Mesenchymal stem cell (in vitro differentiated cells and primary cell): Measurements from ENCODE around the gene TUBG1.
"Not testable (repeated sequence)": the region's sequence is repeated elsewhere in the genome, so short reads cannot be mapped to it uniquely, and the experiment has no call there.

ENCODE experiments used
- DNase-seq: peaks from one replicate; pipeline ENCODE4 v3.0.0-alpha.2; 2013
- H2AFZ ChIP-seq: one replicate; pipeline ENCODE4 v1.6.1; 2013; ENCODE audit warnings: low read depth, mild to moderate bottlenecking, control low read depth, inconsistent platforms, low read length, moderate library complexity
- H2AK5ac ChIP-seq: 2 replicates; pipeline ENCODE4 v1.6.1; 2013; ENCODE audit warnings: low read length, moderate library complexity, mild to moderate bottlenecking, inconsistent platforms; ENCODE audit not compliant: severe bottlenecking
- H2BK120ac ChIP-seq: one replicate; pipeline ENCODE4 v1.6.1; 2013; ENCODE audit warnings: low read depth, mild to moderate bottlenecking, inconsistent platforms, low read length, moderate library complexity
- H2BK12ac ChIP-seq, 2 experiments: one replicate each; pipeline ENCODE4 v1.6.1; 2013; ENCODE audit warnings: inconsistent platforms in 2 of 2, low read length in 2 of 2, mild to moderate bottlenecking in 2 of 2, moderate library complexity in 2 of 2, control low read depth in 1 of 2
- H2BK15ac ChIP-seq: one replicate; pipeline ENCODE4 v1.6.1; 2013; ENCODE audit warnings: mild to moderate bottlenecking, low read depth, inconsistent platforms; ENCODE audit not compliant: poor library complexity, severe bottlenecking
- H2BK5ac ChIP-seq: 2 replicates; pipeline ENCODE4 v1.6.1; 2013; ENCODE audit warnings: low read depth, mild to moderate bottlenecking, low read length, control low read depth, inconsistent platforms; ENCODE audit not compliant: poor library complexity, severe bottlenecking
- H3K14ac ChIP-seq, 2 experiments: one replicate each; pipeline ENCODE4 v1.6.1; 2013; ENCODE audit warnings: inconsistent platforms in 2 of 2, low read length in 2 of 2, control low read depth in 1 of 2, mild to moderate bottlenecking in 1 of 2, moderate library complexity in 1 of 2
- H3K18ac ChIP-seq, 2 experiments: one replicate each; pipeline ENCODE4 v1.6.1; 2013; ENCODE audit warnings: inconsistent platforms in 2 of 2, low read length in 2 of 2, control low read depth in 1 of 2, low read depth in 1 of 2, mild to moderate bottlenecking in 1 of 2
- H3K23ac ChIP-seq, 2 experiments: one replicate each; pipeline ENCODE4 v1.6.1; 2013; ENCODE audit warnings: inconsistent platforms in 2 of 2, low read length in 2 of 2, mild to moderate bottlenecking in 2 of 2, moderate library complexity in 2 of 2, control low read depth in 1 of 2
- H3K27ac ChIP-seq: 2 replicates; pipeline ENCODE4 v1.5.1; 2013; ENCODE audit warnings: mild to moderate bottlenecking, moderate library complexity, low read length, control low read depth, inconsistent platforms; ENCODE audit not compliant: poor library complexity, severe bottlenecking
- H3K27me3 ChIP-seq, 2 experiments: 2 replicates each; pipeline versions ENCODE4 v1.6.1 to v1.7.0; 2013; ENCODE audit warnings: low read length in 2 of 2, mild to moderate bottlenecking in 2 of 2, moderate library complexity in 2 of 2, control low read depth in 1 of 2, inconsistent platforms in 1 of 2; ENCODE audit not compliant: control insufficient read depth in 1 of 2, insufficient read depth in 1 of 2
- H3K36me3 ChIP-seq, 2 experiments: 2 replicates each; pipeline versions ENCODE4 v1.6.1 to v1.7.0; 2013; ENCODE audit warnings: low read length in 2 of 2, control low read depth in 1 of 2, inconsistent platforms in 1 of 2, low read depth in 1 of 2, mild to moderate bottlenecking in 1 of 2; ENCODE audit not compliant: insufficient read depth in 2 of 2, control insufficient read depth in 1 of 2
- H3K4ac ChIP-seq, 2 experiments: one replicate each; pipeline ENCODE4 v1.6.1; 2013; ENCODE audit warnings: inconsistent platforms in 2 of 2, low read length in 2 of 2, mild to moderate bottlenecking in 2 of 2, moderate library complexity in 2 of 2, control low read depth in 1 of 2, low read depth in 1 of 2
- H3K4me1 ChIP-seq: 2 replicates; pipeline ENCODE4 v1.6.1; 2013; ENCODE audit warnings: low read depth, low read length, control low read depth; ENCODE audit not compliant: control insufficient read depth, insufficient read depth
- H3K4me2 ChIP-seq: 2 replicates; pipeline ENCODE4 v1.6.1; 2013; ENCODE audit warnings: low read length, mild to moderate bottlenecking, inconsistent platforms; ENCODE audit not compliant: poor library complexity, severe bottlenecking
- H3K4me3 ChIP-seq, 2 experiments: 2 replicates each; pipeline versions ENCODE4 v1.5.1 to v1.7.0; 2013; ENCODE audit warnings: low read length in 2 of 2, mild to moderate bottlenecking in 2 of 2, control low read depth in 1 of 2, low read depth in 1 of 2; ENCODE audit not compliant: insufficient read depth in 1 of 2
- H3K79me1 ChIP-seq: replicated peaks from 2 replicates; pipeline ENCODE4 v1.6.1; 2013; ENCODE audit warnings: mild to moderate bottlenecking, control low read depth, low read length, inconsistent platforms; ENCODE audit not compliant: poor library complexity, severe bottlenecking
- H3K9ac ChIP-seq: 2 replicates; pipeline ENCODE4 v1.7.0; 2013; ENCODE audit warnings: mild to moderate bottlenecking, low read length, moderate library complexity
- H3K9me3 ChIP-seq: 2 replicates; pipeline ENCODE4 v1.7.0; 2013; ENCODE audit warnings: mild to moderate bottlenecking, low read length; ENCODE audit not compliant: control insufficient read depth
- H4K8ac ChIP-seq: one replicate; pipeline ENCODE4 v1.6.1; 2013; ENCODE audit warnings: inconsistent platforms, mild to moderate bottlenecking, low read length, moderate library complexity
- H4K91ac ChIP-seq: one replicate; pipeline ENCODE4 v1.6.1; 2013; ENCODE audit warnings: mild to moderate bottlenecking, low read length, inconsistent platforms
- WGBS: methylation state at CpG from one replicate; pipeline ENCODE4 v1.1.7; 2013; ENCODE audit warnings: mixed read lengths; 5-methylcytosine and 5-hydroxymethylcytosine counted together

Gene TUBG1

DNA sequence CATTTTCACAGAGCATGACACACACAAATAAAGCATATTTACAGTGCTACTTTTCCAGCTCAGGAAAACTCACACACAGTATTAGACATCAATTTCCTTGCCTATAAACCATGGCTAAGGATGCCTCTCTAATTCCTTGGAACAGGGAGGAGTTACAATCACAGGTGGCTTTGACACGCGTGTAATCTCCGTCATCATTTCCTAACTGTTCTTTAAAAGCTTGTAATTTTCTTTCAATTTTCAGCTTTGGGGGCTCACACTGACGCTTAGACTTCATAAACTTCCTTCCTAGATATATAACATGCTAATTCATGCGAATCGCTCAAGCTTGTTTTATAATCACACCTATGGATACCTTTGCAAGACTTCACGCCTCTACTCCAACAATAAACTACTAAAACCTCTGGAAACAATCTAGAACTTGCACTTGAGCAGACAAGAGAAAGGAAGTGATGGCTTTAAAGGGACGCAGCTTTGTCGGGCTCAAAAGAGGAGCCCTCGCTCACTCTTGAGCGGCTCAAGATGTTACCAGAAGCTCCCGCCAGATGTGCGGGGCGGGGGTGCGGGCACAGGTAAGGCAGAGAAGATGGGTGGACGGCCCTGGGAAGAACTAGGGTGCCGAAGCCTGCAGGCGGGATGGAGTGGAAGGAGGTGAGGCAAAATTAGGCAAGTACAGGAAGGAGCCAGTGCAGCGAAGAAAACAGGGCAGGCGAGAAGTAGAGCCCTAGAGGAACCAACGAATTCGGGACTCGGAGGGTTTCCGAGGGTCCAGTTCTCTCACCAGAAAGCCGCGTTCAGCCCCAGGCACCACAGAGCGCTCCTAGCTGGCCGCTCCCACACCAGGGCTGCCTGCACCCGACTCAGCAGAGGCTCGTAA lies 940 bp upstream of the TUBG1 start:
- WGBS, result 2% methylated on average over 30 of the region's 30 CpGs
- Histone ChIP-seq H3K27ac (peak overlapping the region; percentile 58), H3K4ac (peak overlapping the region in 1 of 2 experiments; percentile 86), H2BK12ac (peak overlapping the region in 1 of 2 experiments; percentile 66), H3K4me2 (peak overlapping the region; percentile 56), H2AK5ac (no peak overlapping the region), H4K8ac (peak overlapping the region; percentile 16), H2BK15ac (peak overlapping the region; percentile 95), H3K27me3 (no peaks in the 10 kb centered on the region), H3K4me3 (peak overlapping the region; percentile 73 to 96), H2BK120ac (peak overlapping the region; percentile 96), H3K23ac (peak overlapping the region in 1 of 2 experiments; percentile 87), H2BK5ac (peak overlapping the region; percentile 69), H3K14ac (peak overlapping the region in 1 of 2 experiments; percentile 95), H3K9ac (peak overlapping the region; percentile 94), H3K9me3 (no peaks in the 10 kb centered on the region), H3K4me1 (peaks cover 14% of the 10 kb centered on the region), H3K18ac (peak overlapping the region; percentile 68 to 85), H2AFZ (peak overlapping the region; percentile 81), H3K36me3 (peaks cover 16 to 19% of the 10 kb centered on the region in 2 experiments), H3K79me1 (peaks cover 15% of the 10 kb centered on the region), H4K91ac (peak overlapping the region; percentile 52)
- DNase-seq, result peak; percentile 31

GRCh38 chr17:42609814-42610801 lies 625 bp downstream of the TUBG1 start:
- peak overlapping the region; percentile 88 for H3K9ac ChIP-seq
- H3K36me3 ChIP-seq, result peaks cover 32 to 34% of the 10 kb centered on the region in 2 experiments
- peaks cover 12% of the 10 kb centered on the region for H3K4me1 ChIP-seq
- peak overlapping the region; percentile 92 for H3K4me2 ChIP-seq
- peak overlapping the region; percentile 92 for H2BK15ac ChIP-seq
- H3K27ac ChIP-seq, result peak overlapping the region; percentile 92
- 23% methylated on average over 20 of the region's 42 CpGs for WGBS
- peaks cover 19% of the 10 kb centered on the region for H3K79me1 ChIP-seq
- DNase-seq, H2AK5ac ChIP-seq, H3K9me3 ChIP-seq, H4K91ac ChIP-seq, H2BK120ac ChIP-seq, H3K27me3 ChIP-seq: not testable (repeated sequence)
- peak overlapping the region; percentile 65 to 93 for H3K4me3 ChIP-seq
- peak overlapping the region in 1 of 2 experiments; percentile 84 for H3K4ac ChIP-seq
- peak overlapping the region in 1 of 2 experiments; percentile 89 for H3K14ac ChIP-seq
- H2AFZ ChIP-seq, result peak overlapping the region; percentile 47
- H2BK12ac ChIP-seq, result peak overlapping the region in 1 of 2 experiments; percentile 56
- H2BK5ac ChIP-seq, result peak overlapping the region; percentile 3
- H3K23ac ChIP-seq, result peak overlapping the region in 1 of 2 experiments; percentile 47
- peak overlapping the region; percentile 71 for H4K8ac ChIP-seq
- H3K18ac ChIP-seq, result peak overlapping the region; percentile 64 to 87

DNA sequence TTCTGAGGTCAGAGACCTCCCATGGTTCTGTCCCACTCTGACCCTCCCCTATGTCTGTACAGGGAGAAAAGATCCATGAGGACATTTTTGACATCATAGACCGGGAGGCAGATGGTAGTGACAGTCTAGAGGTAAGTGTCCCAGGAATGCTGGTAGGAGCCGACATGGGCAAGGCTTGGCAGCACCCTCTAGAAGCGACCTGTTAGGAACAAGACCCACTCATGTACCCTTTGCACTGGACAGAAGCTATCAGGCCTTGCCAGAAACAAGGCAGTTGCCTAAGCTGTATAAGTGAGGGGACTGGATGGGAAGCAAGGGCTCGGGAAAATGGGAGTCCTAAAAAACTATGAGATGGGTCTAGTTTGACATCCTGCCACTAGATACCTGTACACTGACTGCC lies 2.5 kb downstream of the TUBG1 start:
- H3K36me3 ChIP-seq, result peaks cover 39 to 45% of the 10 kb centered on the region in 2 experiments
- no peak overlapping the region for H4K91ac ChIP-seq
- H3K9ac ChIP-seq, result no peak overlapping the region
- no peak overlapping the region for H3K18ac ChIP-seq
- H3K4ac ChIP-seq, result no peak overlapping the region
- peaks cover 17% of the 10 kb centered on the region for H3K79me1 ChIP-seq
- 93% methylated on average over 4 of the region's 4 CpGs for WGBS
- H3K4me2 ChIP-seq, result no peak overlapping the region
- H3K4me1 ChIP-seq, result peaks cover 9% of the 10 kb centered on the region
- DNase-seq, result no peak
- no peak overlapping the region for H2BK120ac ChIP-seq
- H3K4me3 ChIP-seq, result no peak overlapping the region
- H2AK5ac ChIP-seq, result no peak overlapping the region
- H3K27ac ChIP-seq, result no peak overlapping the region
- H4K8ac ChIP-seq, result no peak overlapping the region
- no peaks in the 10 kb centered on the region for H3K27me3 ChIP-seq
- H3K14ac ChIP-seq, result no peak overlapping the region
- H3K23ac ChIP-seq, result no peak overlapping the region
- no peaks in the 10 kb centered on the region for H3K9me3 ChIP-seq
- no peak overlapping the region for H2BK15ac ChIP-seq
- H2AFZ ChIP-seq, result no peak overlapping the region
- H2BK5ac ChIP-seq, result no peak overlapping the region
- no peak overlapping the region for H2BK12ac ChIP-seq
